Activated CD8-positive, alpha-beta T cell treated with anti-CD3 and anti-CD28 coated beads for 36 hours (primary cell): ENCODE results near the gene RPS6KA3. TPM values are rescaled to one million over a fixed set of nuclear protein-coding genes. Genes with fewer than 3 reads are reported as not detected.

Experiments used
- ATAC-seq: fragments of 200-7000 bp; cut with Tn5 transposase; one replicate; pipeline ENCODE4 v1.10.0; 2021; ENCODE audit warnings: mild to moderate bottlenecking, moderate library complexity
- CTCF ChIA-PET: fragments of 350-600 bp; sonication (Branson Sonifier 250); formaldehyde crosslinking; loops from one replicate; lab custom pipeline; 2021; ENCODE audit warnings: antibody characterized with exemption; lab: Charles Lee
- POLR2A ChIA-PET: fragments of 350-600 bp; sonication (Branson Sonifier 250); formaldehyde crosslinking; loops from one replicate; lab custom pipeline; 2021; ENCODE audit warnings: antibody characterized with exemption; lab: Charles Lee
- DNase-seq: peaks from one replicate; pipeline ENCODE4 v3.0.0-alpha.2; 2020
- H3K27ac Mint-ChIP-seq: one replicate; pipeline ENCODE4 v1.8.0; 2021; ENCODE audit warnings: mild to moderate bottlenecking, mixed read lengths
- H3K27me3 Mint-ChIP-seq: one replicate; pipeline ENCODE4 v1.8.0; 2021; ENCODE audit warnings: mixed read lengths
- H3K36me3 Mint-ChIP-seq: one replicate; pipeline ENCODE4 v1.8.0; 2021; ENCODE audit warnings: low read depth, mixed read lengths
- H3K4me1 Mint-ChIP-seq: one replicate; pipeline ENCODE4 v1.8.0; 2021; ENCODE audit warnings: low read depth, mixed read lengths
- H3K4me3 Mint-ChIP-seq: one replicate; pipeline ENCODE4 v1.8.0; 2021; ENCODE audit warnings: mild to moderate bottlenecking, moderate library complexity, mixed read lengths
- H3K9me3 Mint-ChIP-seq: one replicate; pipeline ENCODE4 v1.8.0; 2021; ENCODE audit warnings: mixed read lengths
- intact Hi-C: fragments of 100-400 bp; cut with micrococcal nuclease; formaldehyde crosslinking; loops from one replicate; pipeline ENCODE4 v1.10.0; 2022
- total RNA-seq, 2 experiments: library from RNA; stranded (reverse); gene quantifications; one replicate each; pipeline ENCODE4 v1.2.3, GENCODE V29; 2021
- TF ChIP-seq, protein P1 (sequence below): fragments of 200-600 bp; IDR thresholded peaks from one replicate; pipeline ENCODE4 v1.8.0; 2022; ENCODE audit warnings: antibody characterized with exemption, mild to moderate bottlenecking

RPS6KA3 gene
- total RNA-seq, 2 experiments from 2014 or later, result 52.6 to 56.9 TPM

- TF ChIP-seq, protein P1, sequence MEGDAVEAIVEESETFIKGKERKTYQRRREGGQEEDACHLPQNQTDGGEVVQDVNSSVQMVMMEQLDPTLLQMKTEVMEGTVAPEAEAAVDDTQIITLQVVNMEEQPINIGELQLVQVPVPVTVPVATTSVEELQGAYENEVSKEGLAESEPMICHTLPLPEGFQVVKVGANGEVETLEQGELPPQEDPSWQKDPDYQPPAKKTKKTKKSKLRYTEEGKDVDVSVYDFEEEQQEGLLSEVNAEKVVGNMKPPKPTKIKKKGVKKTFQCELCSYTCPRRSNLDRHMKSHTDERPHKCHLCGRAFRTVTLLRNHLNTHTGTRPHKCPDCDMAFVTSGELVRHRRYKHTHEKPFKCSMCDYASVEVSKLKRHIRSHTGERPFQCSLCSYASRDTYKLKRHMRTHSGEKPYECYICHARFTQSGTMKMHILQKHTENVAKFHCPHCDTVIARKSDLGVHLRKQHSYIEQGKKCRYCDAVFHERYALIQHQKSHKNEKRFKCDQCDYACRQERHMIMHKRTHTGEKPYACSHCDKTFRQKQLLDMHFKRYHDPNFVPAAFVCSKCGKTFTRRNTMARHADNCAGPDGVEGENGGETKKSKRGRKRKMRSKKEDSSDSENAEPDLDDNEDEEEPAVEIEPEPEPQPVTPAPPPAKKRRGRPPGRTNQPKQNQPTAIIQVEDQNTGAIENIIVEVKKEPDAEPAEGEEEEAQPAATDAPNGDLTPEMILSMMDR, result no peak
- ATAC-seq (no peak), DNase-seq (no peak)
- POLR2A ChIA-PET, result no interaction called here
- Mint-ChIP-seq H3K4me1 (peaks cover 6% of the 10 kb centered on the region), H3K36me3 (peaks cover 3% of the 10 kb centered on the region), H3K27ac (peak overlapping the region; percentile 88), H3K27me3 (no peaks in the 10 kb centered on the region), H3K4me3 (peak overlapping the region; percentile 82), H3K9me3 (no peaks in the 10 kb centered on the region)
- CTCF ChIA-PET, result no interaction called here
- intact Hi-C loops, result loop anchor here (10.0 kb wide), 1 partner anchor 147 kb away; no protein-coding TSS in a partner anchor
These were observed 860 bp upstream of the RPS6KA3 start for GRCh38 chrX:20267607-20267930.

GRCh38 chrX:20265726-20266681, 705 bp downstream of the RPS6KA3 start:
- Mint-ChIP-seq H3K36me3 (peaks cover 6% of the 10 kb centered on the region), H3K27me3 (no peaks in the 10 kb centered on the region), H3K27ac (peak overlapping the region; percentile 98), H3K4me1 (peaks cover 15% of the 10 kb centered on the region), H3K4me3 (peak overlapping the region; percentile 86), H3K9me3 (no peaks in the 10 kb centered on the region)
- TF ChIP-seq, protein P1, result no peak
- intact Hi-C loops, result loop anchor here (10.0 kb wide), 1 partner anchor 149 kb away; no protein-coding TSS in a partner anchor
- CTCF ChIA-PET, result interaction anchor here (0.8 kb wide), 1 partner anchor 12 kb away, joined by 3 read pairs; no protein-coding TSS in a partner anchor
- DNase-seq (peak; percentile 47), ATAC-seq (peak; percentile 7)
- POLR2A ChIA-PET, result interaction anchor here (0.6 to 1.8 kb wide), 7 partner anchors 10 to 153 kb away, joined by 3 to 7 read pairs (median 3); no protein-coding TSS in a partner anchor

DNA sequence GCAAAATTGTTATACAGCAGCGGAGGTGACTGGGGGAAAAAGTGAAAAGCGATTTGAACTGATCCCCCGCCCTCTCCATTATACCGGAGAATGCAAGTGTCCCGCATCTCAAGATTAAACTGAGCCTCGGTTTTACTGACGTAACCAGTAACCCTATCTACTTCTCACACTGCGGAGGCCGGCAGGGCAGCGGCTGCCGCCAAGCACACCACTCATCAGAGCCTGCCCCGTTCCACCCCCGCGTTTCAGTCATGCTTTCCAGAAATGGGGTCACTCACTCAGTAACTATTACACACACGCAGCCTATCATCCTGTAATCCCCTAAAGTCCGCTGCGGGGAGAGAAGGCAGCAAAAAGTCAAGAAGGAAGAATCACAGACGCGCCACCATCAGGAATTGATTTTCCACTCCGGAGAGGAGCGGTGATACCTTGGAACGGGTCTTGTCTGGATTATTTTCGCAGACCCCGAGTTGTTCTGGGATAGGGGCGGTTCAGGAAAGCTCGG, 1.4 kb downstream of the RPS6KA3 start:
- peak overlapping the region; percentile 98 for H3K27ac Mint-ChIP-seq
- TF ChIP-seq, protein P1, result no peak
- peaks cover 6% of the 10 kb centered on the region for H3K36me3 Mint-ChIP-seq
- no peaks in the 10 kb centered on the region for H3K9me3 Mint-ChIP-seq
- H3K27me3 Mint-ChIP-seq, result no peaks in the 10 kb centered on the region
- ATAC-seq, result peak; percentile 63
- H3K4me1 Mint-ChIP-seq, result peaks cover 20% of the 10 kb centered on the region
- ChIA-PET POLR2A (interaction anchor here (0.8 to 1.8 kb wide), 5 partner anchors 9 to 153 kb away, joined by 3 to 7 read pairs (median 4); no protein-coding TSS in a partner anchor), CTCF (no interaction called here)
- intact Hi-C loops, result loop anchor here (10.0 kb wide), 1 partner anchor 150 kb away; no protein-coding TSS in a partner anchor
- peak overlapping the region; percentile 86 for H3K4me3 Mint-ChIP-seq
- peak; percentile 90 for DNase-seq

GRCh38 chrX:20263474-20263873, 3.2 kb downstream of the RPS6KA3 start:
- TF ChIP-seq, protein P1, result no peak
- peaks cover 8% of the 10 kb centered on the region for H3K36me3 Mint-ChIP-seq
- no peak for ATAC-seq
- H3K4me3 Mint-ChIP-seq, result peak overlapping the region; percentile 86
- no peaks in the 10 kb centered on the region for H3K9me3 Mint-ChIP-seq
- CTCF ChIA-PET, result no interaction called here
- DNase-seq, result no peak
- POLR2A ChIA-PET, result no interaction called here
- H3K4me1 Mint-ChIP-seq, result peaks cover 33% of the 10 kb centered on the region
- no peaks in the 10 kb centered on the region for H3K27me3 Mint-ChIP-seq
- peak overlapping the region; percentile 90 for H3K27ac Mint-ChIP-seq
- intact Hi-C loops, result loop anchor here (10.0 kb wide), 1 partner anchor 151 kb away; no protein-coding TSS in a partner anchor
